Keratinocyte (primary cell): ENCODE results near the gene UBE4B. TPM values are rescaled to one million over a fixed set of nuclear protein-coding genes. Genes with fewer than 3 reads are reported as not detected.
A peak's percentile ranks its signal among the peaks of the same experiment; 100 is the strongest.

Experiments
- DNase-seq: peaks from one replicate; pipeline ENCODE4 v3.0.0-alpha.2; 2011; ENCODE audit warnings: low read depth, missing footprints, low spot score
- FAIRE-seq: peaks from 2 replicates; lab custom pipeline; 2011; peaks lifted over from hg19 to GRCh38; lab: Jason Lieb, UNC
- H2AFZ ChIP-seq: 2 replicates; pipeline ENCODE4 v1.6.0; 2012; ENCODE audit warnings: low read length, control low read depth, inconsistent platforms; ENCODE audit not compliant: control insufficient read depth
- H3K27ac ChIP-seq: 2 replicates; pipeline ENCODE4 v1.5.1; 2011; ENCODE audit warnings: low read length; ENCODE audit not compliant: control insufficient read depth, insufficient read depth
- H3K27me3 ChIP-seq: 3 replicates; pipeline ENCODE4 v1.6.0; 2011; ENCODE audit warnings: low read length; ENCODE audit not compliant: control insufficient read depth, insufficient read depth; ENCODE audit errors: extremely low read depth
- H3K36me3 ChIP-seq, 2 experiments: 2 replicates in 1 of 2; 3 replicates in 1 of 2; pipeline ENCODE4 v1.5.1; 2011; ENCODE audit warnings: low read length in 2 of 2, mild to moderate bottlenecking in 1 of 2; ENCODE audit not compliant: control insufficient read depth in 2 of 2, insufficient read depth in 2 of 2; ENCODE audit errors: extremely low read depth in 1 of 2
- H3K4me1 ChIP-seq: 3 replicates; pipeline ENCODE4 v1.5.1; 2011; ENCODE audit warnings: low read length; ENCODE audit not compliant: control insufficient read depth, insufficient read depth; ENCODE audit errors: extremely low read depth
- H3K4me2 ChIP-seq: 3 replicates; pipeline ENCODE4 v1.6.0; 2011; ENCODE audit warnings: low read depth, low read length; ENCODE audit not compliant: control insufficient read depth, insufficient read depth; ENCODE audit errors: extremely low read depth
- H3K4me3 ChIP-seq, 3 experiments: fragments of 200-600 bp in 1 of 3; sonication (generic) in 1 of 3; 2 replicates in 2 of 3; 3 replicates in 1 of 3; pipeline ENCODE4 v1.5.1; 2011 to 2016; ENCODE audit warnings: low read length in 3 of 3, mild to moderate bottlenecking in 3 of 3, control low read depth in 2 of 3, inconsistent platforms in 1 of 3, low read depth in 1 of 3, mixed read lengths in 1 of 3, mixed run types in 1 of 3, moderate library complexity in 1 of 3; ENCODE audit not compliant: control insufficient read depth in 2 of 3, insufficient read depth in 2 of 3; ENCODE audit errors: extremely low read depth in 1 of 3
- H3K79me2 ChIP-seq: 2 replicates; pipeline ENCODE4 v1.6.0; 2012; ENCODE audit warnings: low read length; ENCODE audit not compliant: control insufficient read depth, insufficient read depth
- H3K9ac ChIP-seq: 3 replicates; pipeline ENCODE4 v1.6.0; 2011; ENCODE audit warnings: low read length; ENCODE audit not compliant: control insufficient read depth, insufficient read depth; ENCODE audit errors: extremely low read depth
- H3K9me1 ChIP-seq: 3 replicates; pipeline ENCODE4 v1.6.0; 2011; ENCODE audit warnings: low read length; ENCODE audit not compliant: control insufficient read depth, insufficient read depth; ENCODE audit errors: extremely low read depth
- H3K9me3 ChIP-seq: 2 replicates; pipeline ENCODE4 v1.5.1; 2012; ENCODE audit warnings: low read depth, low read length; ENCODE audit not compliant: control insufficient read depth
- H4K20me1 ChIP-seq: 3 replicates; pipeline ENCODE4 v1.6.0; 2011; ENCODE audit warnings: low read length; ENCODE audit not compliant: control insufficient read depth, insufficient read depth; ENCODE audit errors: extremely low read depth
- EZH2 ChIP-seq: IDR thresholded peaks from one replicate; pipeline ENCODE4 v1.6.1; 2012; ENCODE audit warnings: inconsistent platforms, mild to moderate bottlenecking, low read length, moderate library complexity
- dilution Hi-C: fragments of 300-500 bp; cut with MboI; formaldehyde crosslinking; loops from one replicate; pipeline ENCODE4 v1.7.0; 2020; ENCODE audit warnings: low sequenced_read_pairs; ENCODE audit not compliant: extremely low pct_ligation_motif_present
- polyA plus RNA-seq, 5 experiments: library from polyadenylated mRNA; depleted of rRNA in 3 of 5; stranded (reverse) in 3 of 5; stranded (forward) in 1 of 5; unstranded in 1 of 5; fragments of >200 nt; gene quantifications; 1 replicate in 1 of 5; 2 replicates in 3 of 5; 3 replicates in 1 of 5; pipeline versions ENCODE4 v1.2.1 to v1.2.3, GENCODE V29; 2011 to 2012; ENCODE audit warnings: missing spikeins in 2 of 5, low read depth in 1 of 5, low replicate concordance in 1 of 5
- TF ChIP-seq, protein P1 (sequence below), 3 experiments: IDR thresholded peaks in 1 of 3; conservative IDR thresholded peaks in 1 of 3; optimal IDR thresholded peaks in 1 of 3; 2 replicates in 2 of 3; 3 replicates in 1 of 3; pipeline versions ENCODE3 to v1.5.1; 2011; ENCODE audit warnings: low read length in 3 of 3, mild to moderate bottlenecking in 3 of 3, moderate library complexity in 2 of 3, control low read depth in 1 of 3, inconsistent platforms in 1 of 3; ENCODE audit not compliant: insufficient read depth in 2 of 3; ENCODE audit errors: extremely low read depth in 1 of 3

Gene UBE4B
- polyA plus RNA-seq, 1 donor (not counting 4 experiments of a cell fraction or from before 2014, with no cell fraction given), result 14.3 TPM

DNA sequence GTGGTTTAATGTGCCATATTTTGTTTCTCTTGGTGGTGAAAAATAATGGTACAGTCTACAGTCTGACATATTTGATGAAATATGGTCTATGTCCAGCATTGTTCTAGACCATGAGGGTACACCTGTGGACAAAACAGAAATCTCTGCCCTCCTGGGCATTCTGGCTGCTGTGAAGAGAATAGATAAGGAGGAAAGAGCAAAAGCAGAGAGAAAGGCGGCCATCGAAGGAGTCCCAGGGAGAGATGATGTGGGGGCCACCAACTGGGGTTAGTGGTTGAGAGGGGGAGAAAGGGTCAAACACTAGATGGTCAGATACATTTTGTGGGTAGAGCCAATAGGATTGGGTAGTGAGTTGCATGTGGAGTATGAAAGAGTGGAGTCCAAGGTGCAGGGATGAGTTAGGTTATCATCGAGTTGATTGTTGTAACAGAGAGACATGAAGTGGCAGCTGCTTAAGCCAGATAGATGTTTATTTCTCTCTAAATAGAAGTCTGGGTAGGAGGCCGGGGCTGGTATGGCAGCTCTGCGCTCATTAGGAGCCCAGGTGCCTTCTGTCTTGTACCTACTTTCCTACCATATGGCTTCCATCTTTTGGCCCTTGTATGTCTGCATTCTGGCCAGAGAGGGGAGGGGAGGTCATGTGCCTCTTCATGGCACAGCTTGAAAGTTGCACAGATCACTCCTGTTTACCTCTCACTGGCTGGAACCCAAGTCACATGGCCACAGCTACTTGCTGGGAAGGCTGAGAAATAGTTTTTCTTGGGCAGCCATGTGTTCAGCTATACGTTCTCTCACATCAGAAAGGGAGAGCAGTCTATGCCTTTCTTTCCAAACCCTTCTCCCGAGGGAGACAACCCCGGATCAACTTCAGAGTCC lies 13.0 kb downstream of the UBE4B start:
- FAIRE-seq, result no peak
- dilution Hi-C loops, result no loop called here
- peak overlapping the region; percentile 1 for H3K4me2 ChIP-seq
- no peak overlapping the region for H3K4me3 ChIP-seq
- H3K79me2 ChIP-seq, result peaks cover 60% of the 10 kb centered on the region
- H3K27ac ChIP-seq, result no peak overlapping the region
- H3K9me3 ChIP-seq, result no peaks in the 10 kb centered on the region
- no peaks in the 10 kb centered on the region for H4K20me1 ChIP-seq
- H3K9ac ChIP-seq, result no peak overlapping the region
- no peaks in the 10 kb centered on the region for H3K9me1 ChIP-seq
- H3K4me1 ChIP-seq, result peaks cover 12% of the 10 kb centered on the region
- H2AFZ ChIP-seq, result no peak overlapping the region
- TF ChIP-seq, protein P1, sequence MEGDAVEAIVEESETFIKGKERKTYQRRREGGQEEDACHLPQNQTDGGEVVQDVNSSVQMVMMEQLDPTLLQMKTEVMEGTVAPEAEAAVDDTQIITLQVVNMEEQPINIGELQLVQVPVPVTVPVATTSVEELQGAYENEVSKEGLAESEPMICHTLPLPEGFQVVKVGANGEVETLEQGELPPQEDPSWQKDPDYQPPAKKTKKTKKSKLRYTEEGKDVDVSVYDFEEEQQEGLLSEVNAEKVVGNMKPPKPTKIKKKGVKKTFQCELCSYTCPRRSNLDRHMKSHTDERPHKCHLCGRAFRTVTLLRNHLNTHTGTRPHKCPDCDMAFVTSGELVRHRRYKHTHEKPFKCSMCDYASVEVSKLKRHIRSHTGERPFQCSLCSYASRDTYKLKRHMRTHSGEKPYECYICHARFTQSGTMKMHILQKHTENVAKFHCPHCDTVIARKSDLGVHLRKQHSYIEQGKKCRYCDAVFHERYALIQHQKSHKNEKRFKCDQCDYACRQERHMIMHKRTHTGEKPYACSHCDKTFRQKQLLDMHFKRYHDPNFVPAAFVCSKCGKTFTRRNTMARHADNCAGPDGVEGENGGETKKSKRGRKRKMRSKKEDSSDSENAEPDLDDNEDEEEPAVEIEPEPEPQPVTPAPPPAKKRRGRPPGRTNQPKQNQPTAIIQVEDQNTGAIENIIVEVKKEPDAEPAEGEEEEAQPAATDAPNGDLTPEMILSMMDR (optimal IDR thresholded peaks at IDR 0.05 in 1 of 3, IDR thresholded peaks at IDR 0.05 in 1 of 3, conservative IDR thresholded peaks at IDR 0.05 in 1 of 3; ENCODE audit: extremely low read depth in 1 of 3, insufficient read depth in 2 of 3, low read length in 3 of 3), result no peak
- TF ChIP-seq EZH2, result no peak
- DNase-seq, result no peak
- H3K27me3 ChIP-seq, result no peaks in the 10 kb centered on the region
- peaks cover 0 to 3% of the 10 kb centered on the region in 2 experiments for H3K36me3 ChIP-seq

DNA sequence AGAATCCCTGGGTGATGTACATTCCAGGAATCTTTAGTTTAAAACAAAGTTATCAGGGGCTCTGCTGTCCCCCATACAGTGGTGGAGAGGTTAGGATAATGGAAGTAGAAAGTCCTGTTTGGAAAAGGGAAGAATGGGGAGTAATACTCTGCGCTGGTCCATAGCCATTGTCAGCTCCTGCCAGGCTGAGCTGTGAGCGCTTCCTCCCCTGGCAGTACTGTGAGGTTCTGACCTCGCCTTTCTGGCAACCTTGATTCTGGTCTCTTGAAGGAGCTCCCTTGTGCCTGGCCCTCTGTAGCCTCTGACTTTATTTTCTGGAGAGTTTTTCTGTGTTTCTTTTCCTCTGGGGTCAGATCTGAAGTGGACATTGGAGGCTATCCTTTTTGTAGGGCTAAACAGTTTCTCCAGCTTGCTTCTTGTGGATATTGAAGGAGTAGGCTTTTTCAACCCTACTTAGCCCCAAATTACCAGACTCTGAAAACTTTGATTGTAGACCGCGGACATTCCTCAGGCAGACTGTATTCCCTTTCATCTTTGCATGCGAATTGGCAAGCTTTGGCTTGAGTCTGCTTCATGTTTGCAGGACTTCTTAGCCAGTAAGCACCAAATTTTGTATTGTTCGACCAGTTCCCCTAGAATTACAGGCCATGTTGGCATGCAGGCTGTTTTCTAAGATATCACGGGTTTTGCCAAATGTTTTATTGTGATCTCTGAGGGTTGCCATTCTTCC lies 13.8 kb downstream of the UBE4B start:
- Histone ChIP-seq H3K27me3 (no peaks in the 10 kb centered on the region), H3K9ac (no peak overlapping the region), H3K36me3 (peaks cover 0 to 3% of the 10 kb centered on the region in 2 experiments), H3K4me1 (peaks cover 12% of the 10 kb centered on the region), H3K9me3 (no peaks in the 10 kb centered on the region), H3K4me2 (peak overlapping the region; percentile 1), H3K9me1 (no peaks in the 10 kb centered on the region), H2AFZ (no peak overlapping the region), H3K79me2 (peaks cover 61% of the 10 kb centered on the region), H3K27ac (no peak overlapping the region), H3K4me3 (no peak overlapping the region), H4K20me1 (no peaks in the 10 kb centered on the region)
- no peak for TF ChIP-seq EZH2
- TF ChIP-seq, protein P1 (optimal IDR thresholded peaks at IDR 0.05 in 1 of 3, IDR thresholded peaks at IDR 0.05 in 1 of 3, conservative IDR thresholded peaks at IDR 0.05 in 1 of 3; ENCODE audit: extremely low read depth in 1 of 3, insufficient read depth in 2 of 3, low read length in 3 of 3), result no peak
- dilution Hi-C loops, result no loop called here
- FAIRE-seq (peak; percentile 80), DNase-seq (no peak)
